BJ (cell line): ENCODE data around the gene DCAF7. TPM values are rescaled to one million over a fixed set of nuclear protein-coding genes. Genes with fewer than 3 reads are reported as not detected.

Source experiments
- CTCF ChIA-PET: fragments of 350-600 bp; formaldehyde crosslinking; extraction: SDS; loops from one replicate; lab custom pipeline; 2021; ENCODE audit warnings: antibody characterized with exemption, inconsistent platforms; lab: Yijun Ruan, JAX
- POLR2A ChIA-PET: fragments of 300-600 bp; sonication (Branson Sonifier 250); formaldehyde crosslinking; extraction: SDS; loops from one replicate; lab custom pipeline; 2021; ENCODE audit warnings: antibody characterized with exemption; lab: Charles Lee
- DNase-seq: peaks from one replicate; pipeline ENCODE4 v3.0.0-alpha.2; 2011; ENCODE audit warnings: low read depth
- H3K27me3 ChIP-seq: 2 replicates; pipeline ENCODE4 v1.6.0; 2011; ENCODE audit warnings: low read length; ENCODE audit not compliant: control insufficient read depth, insufficient read depth
- H3K36me3 ChIP-seq: 2 replicates; pipeline ENCODE4 v1.5.1; 2011; ENCODE audit warnings: low read length; ENCODE audit not compliant: control insufficient read depth, insufficient read depth
- H3K4me3 ChIP-seq: 2 replicates; pipeline ENCODE4 v1.5.1; 2011; ENCODE audit warnings: low read depth, mild to moderate bottlenecking, control low read depth, low read length
- polyA plus RNA-seq: library from polyadenylated mRNA; depleted of rRNA; stranded (reverse); fragments of >200 nt; gene quantifications from 2 replicates; pipeline ENCODE4 v1.2.3, GENCODE V29; 2011
- TF ChIP-seq, protein P1 (sequence below): IDR thresholded peaks from 2 replicates; pipeline ENCODE4 v1.5.1; 2011; ENCODE audit warnings: low read depth, mild to moderate bottlenecking, control low read depth, inconsistent platforms, low read length, moderate library complexity; ENCODE audit not compliant: insufficient read depth

DCAF7 gene
- polyA plus RNA-seq, 1 experiment = 57.4 TPM

DNA sequence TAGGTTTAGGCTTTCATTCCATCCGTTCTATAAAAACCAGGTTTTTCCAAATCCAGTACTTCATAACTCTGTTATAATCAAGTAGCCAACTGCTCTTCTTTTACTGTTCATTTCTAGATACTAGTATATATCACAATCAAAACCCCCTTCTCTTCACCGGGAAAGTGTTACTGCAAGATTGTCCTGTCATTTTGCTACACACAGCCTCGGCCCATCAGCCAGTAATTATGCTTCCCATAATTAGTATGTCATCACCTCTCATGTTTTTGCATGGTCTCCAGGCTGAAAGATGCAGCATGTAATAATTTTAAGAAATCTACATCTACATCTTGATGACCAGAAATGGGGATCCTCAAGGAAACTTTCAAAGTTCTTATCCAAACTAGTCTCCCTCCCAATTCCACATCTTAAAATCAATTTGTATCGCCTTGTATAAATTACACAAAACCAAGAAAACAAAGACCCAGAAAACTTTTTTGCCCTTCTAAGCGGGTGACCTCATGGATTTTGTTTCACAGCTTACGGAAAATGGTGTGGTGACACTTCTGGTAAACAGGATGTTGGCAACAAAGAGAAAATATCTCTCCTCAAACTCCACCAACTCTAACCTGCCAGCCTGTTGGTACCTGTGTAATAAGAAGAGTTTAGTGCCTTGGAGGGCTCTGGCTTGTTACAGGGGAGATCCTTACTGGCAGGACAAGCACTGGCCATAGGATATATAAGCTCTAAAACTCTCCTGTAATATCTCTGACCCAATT is 59.7 kb downstream of the DCAF7 start:
- Histone ChIP-seq H3K36me3 (peaks cover 12% of the 10 kb centered on the region), H3K27me3 (no peaks in the 10 kb centered on the region), H3K4me3 (no peak overlapping the region)
- POLR2A ChIA-PET = no interaction called here
- DNase-seq = no peak
- TF ChIP-seq, protein P1, sequence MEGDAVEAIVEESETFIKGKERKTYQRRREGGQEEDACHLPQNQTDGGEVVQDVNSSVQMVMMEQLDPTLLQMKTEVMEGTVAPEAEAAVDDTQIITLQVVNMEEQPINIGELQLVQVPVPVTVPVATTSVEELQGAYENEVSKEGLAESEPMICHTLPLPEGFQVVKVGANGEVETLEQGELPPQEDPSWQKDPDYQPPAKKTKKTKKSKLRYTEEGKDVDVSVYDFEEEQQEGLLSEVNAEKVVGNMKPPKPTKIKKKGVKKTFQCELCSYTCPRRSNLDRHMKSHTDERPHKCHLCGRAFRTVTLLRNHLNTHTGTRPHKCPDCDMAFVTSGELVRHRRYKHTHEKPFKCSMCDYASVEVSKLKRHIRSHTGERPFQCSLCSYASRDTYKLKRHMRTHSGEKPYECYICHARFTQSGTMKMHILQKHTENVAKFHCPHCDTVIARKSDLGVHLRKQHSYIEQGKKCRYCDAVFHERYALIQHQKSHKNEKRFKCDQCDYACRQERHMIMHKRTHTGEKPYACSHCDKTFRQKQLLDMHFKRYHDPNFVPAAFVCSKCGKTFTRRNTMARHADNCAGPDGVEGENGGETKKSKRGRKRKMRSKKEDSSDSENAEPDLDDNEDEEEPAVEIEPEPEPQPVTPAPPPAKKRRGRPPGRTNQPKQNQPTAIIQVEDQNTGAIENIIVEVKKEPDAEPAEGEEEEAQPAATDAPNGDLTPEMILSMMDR = no peak
- CTCF ChIA-PET = interaction anchor here (1.3 to 8.8 kb wide), 4 partner anchors 9 to 187 kb away, joined by 3 to 173 read pairs (median 28); partner anchors contain the start of genes MAP3K3 and TACO1

DNA sequence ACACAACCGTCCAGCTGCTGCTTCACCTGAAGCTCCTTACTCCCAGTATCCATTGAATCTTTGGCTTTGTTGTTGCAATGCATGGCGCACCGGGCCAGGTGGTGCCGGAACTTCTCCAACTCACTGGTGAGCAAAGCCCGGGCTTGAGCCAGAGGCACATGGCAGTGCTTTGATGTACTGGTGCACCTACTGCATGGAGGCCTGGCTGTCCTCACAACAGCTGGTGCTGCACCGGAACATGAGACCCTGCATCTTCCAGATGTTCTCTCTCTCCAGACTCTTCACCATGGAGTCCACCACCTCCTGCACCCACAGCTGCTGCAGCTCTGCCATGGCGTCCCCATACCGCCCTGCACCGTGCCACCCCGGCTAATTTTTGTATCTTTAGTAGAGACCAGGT is 60.6 kb downstream of the DCAF7 start:
- no peaks in the 10 kb centered on the region for H3K27me3 ChIP-seq
- CTCF ChIA-PET = interaction anchor here (0.8 to 8.8 kb wide), 9 partner anchors 10 to 188 kb away, joined by 3 to 173 read pairs (median 8); partner anchors contain the start of genes MAP3K3 and TACO1
- TF ChIP-seq, protein P1 = no peak
- peaks cover 12% of the 10 kb centered on the region for H3K36me3 ChIP-seq
- POLR2A ChIA-PET = interaction anchor here (0.5 kb wide), 1 partner anchor 177 kb away, joined by 3 read pairs; no protein-coding TSS in a partner anchor
- H3K4me3 ChIP-seq = no peak overlapping the region
- no peak for DNase-seq

DNA sequence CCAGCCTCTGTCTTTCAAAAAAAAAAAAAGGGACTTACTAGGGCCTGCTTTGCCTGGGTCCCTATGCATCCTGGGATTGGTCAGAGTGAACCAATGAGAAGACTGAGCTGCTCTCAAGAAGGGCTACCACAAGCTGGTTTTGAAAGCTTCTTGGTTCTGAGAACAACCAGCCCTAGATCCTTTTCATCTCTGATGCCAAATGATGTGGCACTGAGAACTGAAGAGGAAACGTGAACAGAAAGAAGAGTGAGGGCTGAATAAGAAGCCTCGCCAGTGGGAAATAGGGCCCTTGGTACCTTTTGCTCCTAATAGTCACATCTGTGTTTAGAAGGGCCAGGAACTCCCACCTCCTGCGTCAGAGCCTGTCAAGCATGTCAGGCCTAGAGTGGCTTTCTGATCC is 61.1 kb downstream of the DCAF7 start:
- TF ChIP-seq, protein P1 = no peak
- Histone ChIP-seq H3K4me3 (no peak overlapping the region), H3K36me3 (peaks cover 9% of the 10 kb centered on the region), H3K27me3 (no peaks in the 10 kb centered on the region)
- no peak for DNase-seq
- POLR2A ChIA-PET = interaction anchor here (0.5 kb wide), 1 partner anchor 178 kb away, joined by 3 read pairs; no protein-coding TSS in a partner anchor
- CTCF ChIA-PET = interaction anchor here (0.6 to 8.8 kb wide), 26 partner anchors 10 to 204 kb away, joined by 3 to 173 read pairs (median 4); partner anchors contain the start of genes MAP3K3 and TACO1

DNA sequence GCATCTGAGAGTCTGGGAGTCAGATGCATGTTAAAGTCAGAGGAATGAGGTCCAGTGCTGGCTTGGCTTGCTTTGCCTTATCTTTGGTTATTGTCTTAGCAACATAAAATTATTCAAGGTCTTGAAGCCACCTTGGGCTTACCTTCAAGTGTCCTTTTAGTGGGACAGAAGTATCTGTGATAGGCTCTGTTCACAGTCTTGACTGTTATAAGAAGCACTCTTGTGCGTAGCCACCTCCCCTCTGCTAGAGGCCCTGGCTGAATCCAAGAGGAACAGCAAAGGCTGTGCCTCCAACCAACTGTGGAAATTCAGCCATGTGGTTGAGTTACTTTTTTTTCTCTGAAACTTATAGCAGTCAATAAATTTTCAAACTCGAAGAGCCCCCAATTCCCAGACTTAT is 63.4 kb downstream of the DCAF7 start:
- H3K27me3 ChIP-seq = no peaks in the 10 kb centered on the region
- peaks cover 3% of the 10 kb centered on the region; the same call in 1 of the 2 replicates for H3K36me3 ChIP-seq
- CTCF ChIA-PET = interaction anchor here (1.0 to 8.8 kb wide), 4 partner anchors 8 to 207 kb away, joined by 3 to 173 read pairs (median 18); partner anchors contain the start of gene MAP3K3
- POLR2A ChIA-PET = no interaction called here
- no peak for DNase-seq
- TF ChIP-seq, protein P1 = no peak
- no peak overlapping the region for H3K4me3 ChIP-seq

DNA sequence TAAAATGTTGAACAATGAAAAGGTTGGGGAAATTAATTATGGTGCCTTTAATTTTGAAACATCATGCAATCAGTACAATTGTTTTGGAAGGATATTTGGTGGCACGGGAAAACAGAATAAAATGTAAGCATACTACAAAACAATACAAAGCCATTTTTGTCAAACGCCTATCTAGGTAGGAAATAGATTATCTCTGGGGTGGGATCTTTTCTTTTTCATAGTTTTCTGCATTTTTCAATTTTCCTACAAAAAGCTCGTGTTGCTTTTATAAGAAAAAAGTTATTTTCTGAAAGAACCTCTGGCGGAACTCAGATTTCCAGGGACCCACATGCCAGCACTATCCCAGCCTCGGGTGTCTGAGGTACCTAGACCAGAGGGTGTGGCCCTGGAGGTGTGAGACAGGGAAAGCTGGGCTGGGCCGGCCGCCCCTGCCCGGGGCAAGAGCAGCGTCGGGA is 71.0 kb downstream of the DCAF7 start:
- ChIA-PET CTCF (interaction anchor here (1.0 to 5.1 kb wide), 4 partner anchors 9 to 196 kb away, joined by 4 to 32 read pairs (median 8); no protein-coding TSS in a partner anchor), POLR2A (interaction anchor here (1.0 kb wide), 1 partner anchor 196 kb away, joined by 4 read pairs; no protein-coding TSS in a partner anchor)
- TF ChIP-seq, protein P1 = no peak
- DNase-seq = no peak
- Histone ChIP-seq H3K27me3 (no peaks in the 10 kb centered on the region), H3K36me3 (no peaks in the 10 kb centered on the region), H3K4me3 (peak overlapping the region; percentile 52)
